Neural progenitor cell (in vitro differentiated cells): ENCODE data around the gene CAMSAP1.

Source experiments
- CTCF ChIP-seq: fragments of 200-600 bp; sonication (generic); IDR thresholded peaks from 2 replicates; pipeline ENCODE4 v1.5.1; 2017; ENCODE audit warnings: antibody characterized with exemption, mild to moderate bottlenecking
- EZH2phosphoT487 ChIP-seq: fragments of 200-600 bp; sonication (generic); IDR thresholded peaks from 2 replicates; pipeline ENCODE4 v1.6.1; 2017; ENCODE audit warnings: antibody characterized with exemption

DNA sequence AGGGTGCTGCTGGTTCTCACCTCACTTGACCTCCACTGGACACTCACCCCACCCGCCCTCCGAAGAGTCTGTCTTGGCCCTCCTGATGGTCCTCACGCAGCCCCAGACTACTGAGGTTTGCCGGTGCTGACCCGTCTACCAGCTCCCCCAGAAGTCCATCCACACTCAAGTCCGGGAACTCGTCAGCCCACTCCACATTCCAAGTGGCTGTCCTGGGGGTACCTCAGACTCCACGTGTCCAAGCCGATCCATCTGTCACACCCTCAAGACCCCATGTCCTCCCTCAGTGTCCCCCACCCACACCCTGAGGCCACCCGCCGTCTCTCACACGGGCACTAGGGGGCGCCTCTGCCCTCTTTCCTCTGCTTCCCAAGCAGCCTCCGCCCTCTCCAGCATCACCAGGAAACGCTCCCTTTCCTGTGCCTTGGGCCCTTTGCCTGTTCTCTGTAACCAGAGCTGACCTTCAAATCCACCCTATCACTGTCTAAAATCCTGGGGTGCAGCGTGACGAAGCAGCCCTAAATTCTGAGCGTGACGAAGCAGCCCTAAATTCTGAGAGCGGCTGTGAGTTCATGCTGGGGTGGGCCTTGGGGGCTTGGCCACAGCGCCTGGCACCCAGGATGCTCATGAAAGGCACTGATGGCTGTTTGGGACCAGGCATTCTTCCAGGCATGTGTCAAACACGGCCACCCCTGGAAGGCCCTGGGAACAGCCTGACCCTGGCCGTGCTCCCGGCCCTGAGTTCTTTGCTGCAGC lies 109.7 kb downstream of the CAMSAP1 start:
- peak; percentile 86 for TF ChIP-seq CTCF
- no peak for TF ChIP-seq EZH2phosphoT487
